ENCODE data around the gene NPHP1. TPM values are rescaled to one million over a fixed set of nuclear protein-coding genes. Genes with fewer than 3 reads are reported as not detected.
"Not testable (repeated sequence)": the region's sequence is repeated elsewhere in the genome, so short reads cannot be mapped to it uniquely, and the experiment has no call there.

The NPHP1 gene
- total RNA-seq, 1 donor from 2014 or later, result 5.7 TPM

DNA sequence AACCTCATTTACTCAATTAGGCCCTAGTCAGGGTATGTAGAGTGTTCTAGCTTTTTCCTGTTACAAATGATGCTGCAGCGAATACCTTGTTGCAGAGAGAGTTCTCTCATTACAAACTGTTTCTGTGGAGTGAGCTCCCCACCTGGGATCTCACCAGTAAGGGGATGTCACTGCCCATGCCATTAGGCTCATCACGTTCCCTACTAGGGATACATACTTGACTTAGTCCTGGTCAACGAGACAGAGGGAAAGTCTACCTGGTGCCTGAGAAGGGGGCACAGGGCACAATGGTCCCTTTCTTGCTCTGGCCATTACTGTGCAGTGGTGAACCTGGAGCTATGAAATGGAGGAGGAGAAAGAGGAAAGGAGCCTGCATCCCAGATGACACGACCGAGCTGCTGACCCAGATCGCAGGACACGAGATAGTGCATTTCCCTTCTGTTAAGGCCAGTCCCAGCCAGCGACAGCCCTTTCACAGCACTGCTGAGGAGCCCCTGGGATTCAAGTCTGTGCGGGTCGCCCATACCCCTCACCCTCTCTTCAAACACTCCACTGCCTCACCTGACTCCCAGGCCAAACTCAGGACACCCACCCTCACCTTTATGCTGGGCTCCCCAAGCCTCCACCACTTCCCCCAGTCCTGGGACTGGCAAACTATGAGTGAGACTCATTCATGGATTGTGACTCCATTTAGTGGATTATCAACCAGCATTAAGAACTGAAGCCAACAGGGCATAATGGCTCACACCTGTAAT lies 105.2 kb downstream of the NPHP1 start:
- no peak overlapping the region for H3K4me3 Mint-ChIP-seq (ENCODE audit: unreplicated experiment)
- peaks cover 19% of the 10 kb centered on the region for H3K27me3 Mint-ChIP-seq (ENCODE audit: unreplicated experiment)
- no peak for DNase-seq (ENCODE audit: low spot score)

DNA sequence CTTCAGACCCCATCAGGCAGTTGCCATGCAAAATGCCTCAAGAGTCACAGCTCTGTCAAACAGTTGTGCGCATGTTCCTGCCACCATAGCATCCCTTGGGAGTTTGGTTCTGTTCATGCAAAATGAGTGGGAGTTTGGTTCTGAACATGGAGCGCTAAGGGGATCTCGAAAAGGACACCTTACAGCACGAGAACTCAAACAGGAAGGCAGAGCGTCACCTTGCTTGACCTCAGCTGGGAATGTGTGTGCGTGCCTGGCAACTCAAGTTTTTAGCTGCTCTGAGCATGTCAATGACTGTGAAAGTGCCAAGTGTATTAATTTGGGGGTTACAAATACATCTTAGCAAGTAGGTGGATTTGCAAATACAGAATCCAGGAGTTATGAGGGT lies 105.8 kb downstream of the NPHP1 start:
- no peak overlapping the region for H3K27ac Mint-ChIP-seq (ENCODE audit: unreplicated experiment)
- TF ChIP-seq, protein P1, sequence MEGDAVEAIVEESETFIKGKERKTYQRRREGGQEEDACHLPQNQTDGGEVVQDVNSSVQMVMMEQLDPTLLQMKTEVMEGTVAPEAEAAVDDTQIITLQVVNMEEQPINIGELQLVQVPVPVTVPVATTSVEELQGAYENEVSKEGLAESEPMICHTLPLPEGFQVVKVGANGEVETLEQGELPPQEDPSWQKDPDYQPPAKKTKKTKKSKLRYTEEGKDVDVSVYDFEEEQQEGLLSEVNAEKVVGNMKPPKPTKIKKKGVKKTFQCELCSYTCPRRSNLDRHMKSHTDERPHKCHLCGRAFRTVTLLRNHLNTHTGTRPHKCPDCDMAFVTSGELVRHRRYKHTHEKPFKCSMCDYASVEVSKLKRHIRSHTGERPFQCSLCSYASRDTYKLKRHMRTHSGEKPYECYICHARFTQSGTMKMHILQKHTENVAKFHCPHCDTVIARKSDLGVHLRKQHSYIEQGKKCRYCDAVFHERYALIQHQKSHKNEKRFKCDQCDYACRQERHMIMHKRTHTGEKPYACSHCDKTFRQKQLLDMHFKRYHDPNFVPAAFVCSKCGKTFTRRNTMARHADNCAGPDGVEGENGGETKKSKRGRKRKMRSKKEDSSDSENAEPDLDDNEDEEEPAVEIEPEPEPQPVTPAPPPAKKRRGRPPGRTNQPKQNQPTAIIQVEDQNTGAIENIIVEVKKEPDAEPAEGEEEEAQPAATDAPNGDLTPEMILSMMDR (IDR thresholded peaks at IDR 0.05; ENCODE audit: unreplicated experiment), result no peak
- no peaks in the 10 kb centered on the region for H3K36me3 Mint-ChIP-seq (ENCODE audit: low read depth, unreplicated experiment)
- H3K27me3 Mint-ChIP-seq (ENCODE audit: unreplicated experiment), result peaks cover 15% of the 10 kb centered on the region
- no peaks in the 10 kb centered on the region for H3K9me3 Mint-ChIP-seq (ENCODE audit: unreplicated experiment)
- H3K4me3 Mint-ChIP-seq (ENCODE audit: unreplicated experiment), result no peak overlapping the region
- H3K4me1 Mint-ChIP-seq (ENCODE audit: unreplicated experiment), result peaks cover 39% of the 10 kb centered on the region
- no peak for DNase-seq (ENCODE audit: low spot score)

More for the DNA sequence above, 105.2 kb downstream of the NPHP1 start:
- Mint-ChIP-seq H3K9me3 (ENCODE audit: unreplicated experiment) (no peaks in the 10 kb centered on the region), H3K27ac (ENCODE audit: unreplicated experiment) (peak overlapping the region; percentile 100), H3K36me3 (ENCODE audit: low read depth, unreplicated experiment) (no peaks in the 10 kb centered on the region), H3K4me1 (ENCODE audit: unreplicated experiment) (peaks cover 39% of the 10 kb centered on the region)
- TF ChIP-seq, protein P1 (IDR thresholded peaks at IDR 0.05; ENCODE audit: unreplicated experiment), result no peak

- no peak overlapping the region for H3K27ac Mint-ChIP-seq (ENCODE audit: unreplicated experiment)
- H3K4me3 Mint-ChIP-seq (ENCODE audit: unreplicated experiment), result no peak overlapping the region
- DNase-seq (ENCODE audit: low spot score), result peak; percentile 1
- H3K36me3 Mint-ChIP-seq (ENCODE audit: low read depth, unreplicated experiment), result no peaks in the 10 kb centered on the region
- peaks cover 14% of the 10 kb centered on the region for H3K27me3 Mint-ChIP-seq (ENCODE audit: unreplicated experiment)
- TF ChIP-seq, protein P1 (IDR thresholded peaks at IDR 0.05; ENCODE audit: unreplicated experiment), result no peak
- H3K9me3 Mint-ChIP-seq (ENCODE audit: unreplicated experiment), result no peaks in the 10 kb centered on the region
- peaks cover 34% of the 10 kb centered on the region for H3K4me1 Mint-ChIP-seq (ENCODE audit: unreplicated experiment)
Measured at GRCh38 chr2:110097506-110098220, 107.2 kb downstream of the NPHP1 start.

- DNase-seq (ENCODE audit: low spot score), result no peak
- H3K4me3 Mint-ChIP-seq (ENCODE audit: unreplicated experiment), result no peak overlapping the region
- no peak overlapping the region for H3K27ac Mint-ChIP-seq (ENCODE audit: unreplicated experiment)
- TF ChIP-seq, protein P1 (IDR thresholded peaks at IDR 0.05; ENCODE audit: unreplicated experiment), result no peak
- peaks cover 9% of the 10 kb centered on the region for H3K27me3 Mint-ChIP-seq (ENCODE audit: unreplicated experiment)
- H3K4me1 Mint-ChIP-seq (ENCODE audit: unreplicated experiment), result peaks cover 19% of the 10 kb centered on the region
- H3K36me3 Mint-ChIP-seq (ENCODE audit: low read depth, unreplicated experiment), result no peaks in the 10 kb centered on the region
- H3K9me3 Mint-ChIP-seq (ENCODE audit: unreplicated experiment), result no peaks in the 10 kb centered on the region
Measured at GRCh38 chr2:110095994-110096633, 108.7 kb downstream of the NPHP1 start.

DNA sequence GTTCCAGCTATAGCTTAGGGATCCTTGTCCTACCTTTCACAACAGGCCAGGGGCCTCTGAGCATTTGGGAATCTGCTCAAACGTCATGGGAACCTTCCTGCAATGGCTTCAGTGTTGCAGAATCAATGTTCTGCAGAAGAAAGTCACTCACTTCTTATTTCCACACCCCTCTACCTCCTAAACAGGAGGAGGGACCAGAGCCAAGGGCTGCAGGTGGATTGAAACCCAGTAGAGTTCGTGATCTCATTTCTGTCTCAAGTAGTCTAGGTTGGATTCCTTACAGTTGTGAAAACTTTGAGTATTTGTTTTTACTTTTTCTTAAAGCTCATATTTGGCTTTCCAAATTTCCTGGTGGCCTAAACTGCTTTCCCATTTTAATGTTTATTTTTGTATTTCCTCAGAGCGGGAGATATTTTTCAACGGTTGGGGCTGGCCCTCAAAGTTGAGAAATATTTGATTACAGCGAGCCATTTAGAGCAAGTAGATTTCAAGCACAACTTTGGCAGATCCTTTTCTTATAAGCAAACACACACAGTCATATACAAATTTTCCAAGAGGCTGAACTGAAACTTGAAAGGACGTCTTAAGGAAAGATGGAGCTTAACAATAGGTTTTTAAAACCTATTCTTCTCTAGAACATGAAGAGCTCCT lies 109.8 kb downstream of the NPHP1 start:
- not testable (repeated sequence) for H3K27me3 Mint-ChIP-seq (ENCODE audit: unreplicated experiment); H3K4me3 Mint-ChIP-seq (ENCODE audit: unreplicated experiment); H3K9me3 Mint-ChIP-seq (ENCODE audit: unreplicated experiment); H3K36me3 Mint-ChIP-seq (ENCODE audit: low read depth, unreplicated experiment); H3K27ac Mint-ChIP-seq (ENCODE audit: unreplicated experiment); DNase-seq (ENCODE audit: low spot score)
- peaks cover 11% of the 10 kb centered on the region for H3K4me1 Mint-ChIP-seq (ENCODE audit: unreplicated experiment)

DNA sequence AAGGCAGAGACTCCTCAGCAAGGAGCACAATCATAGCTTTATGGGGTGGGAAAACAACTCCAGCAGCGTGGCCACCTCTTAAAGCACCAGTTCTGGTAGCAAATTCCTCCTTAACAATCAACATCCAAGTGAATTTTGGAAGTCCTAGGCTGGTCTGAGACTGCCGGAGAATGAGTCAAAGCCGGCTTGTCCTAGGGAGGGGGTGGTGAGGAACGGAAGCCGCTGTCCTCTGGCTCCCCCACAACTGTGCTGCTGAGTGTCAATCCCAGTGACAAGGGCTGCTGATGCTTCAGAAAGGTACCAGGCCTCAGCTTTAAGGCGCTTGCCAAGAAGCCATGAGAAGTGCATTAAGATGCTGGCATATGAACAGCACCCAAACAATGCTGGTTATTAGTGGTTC lies 110.9 kb downstream of the NPHP1 start:
- not testable (repeated sequence) for H3K27me3 Mint-ChIP-seq (ENCODE audit: unreplicated experiment); H3K27ac Mint-ChIP-seq (ENCODE audit: unreplicated experiment); H3K4me3 Mint-ChIP-seq (ENCODE audit: unreplicated experiment); DNase-seq (ENCODE audit: low spot score); H3K4me1 Mint-ChIP-seq (ENCODE audit: unreplicated experiment); H3K9me3 Mint-ChIP-seq (ENCODE audit: unreplicated experiment); H3K36me3 Mint-ChIP-seq (ENCODE audit: low read depth, unreplicated experiment)

DNA sequence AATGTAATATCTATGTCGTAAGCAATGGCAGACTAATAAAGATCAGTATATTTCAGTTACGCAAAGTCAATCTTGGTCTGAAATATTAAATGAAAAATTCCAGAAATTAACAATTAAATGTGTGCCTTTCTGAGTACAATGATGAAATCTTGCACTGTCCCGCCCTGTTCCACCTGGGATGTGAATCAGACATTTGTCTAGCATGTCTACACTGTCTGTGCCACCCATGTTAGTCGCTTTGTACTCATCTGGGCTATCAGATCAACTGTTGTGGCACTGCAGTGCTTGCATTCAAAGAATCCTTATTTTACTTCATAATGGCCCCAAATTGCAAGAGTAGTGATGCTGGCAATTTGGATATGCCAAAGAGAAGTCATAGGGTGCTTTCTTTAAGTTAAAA lies 114.6 kb downstream of the NPHP1 start:
- not testable (repeated sequence) for H3K27me3 Mint-ChIP-seq (ENCODE audit: unreplicated experiment); H3K9me3 Mint-ChIP-seq (ENCODE audit: unreplicated experiment); H3K27ac Mint-ChIP-seq (ENCODE audit: unreplicated experiment); H3K4me1 Mint-ChIP-seq (ENCODE audit: unreplicated experiment); DNase-seq (ENCODE audit: low spot score); H3K36me3 Mint-ChIP-seq (ENCODE audit: low read depth, unreplicated experiment); H3K4me3 Mint-ChIP-seq (ENCODE audit: unreplicated experiment)

Measured in endothelial cell (in vitro differentiated cells).